Suprapubic skin (tissue), 4 donors: ENCODE measurements around the gene RTL1.

Source experiments
- CTCF ChIP-seq, 2 donors: fragments of 200-600 bp in 1 of 2; fragments of 450-650 bp in 1 of 2; sonication (generic) in 1 of 2; IDR thresholded peaks; one replicate each; pipeline ENCODE4 v1.5.1; 2016 to 2019; ENCODE audit warnings: antibody characterized with exemption in 2 of 2, mild to moderate bottlenecking in 1 of 2, moderate library complexity in 1 of 2
- EP300 ChIP-seq: sonication (generic); formaldehyde crosslinking; IDR thresholded peaks from one replicate; pipeline ENCODE4 v1.6.1; 2017; ENCODE audit warnings: antibody characterized with exemption
- POLR2AphosphoS5 ChIP-seq, 3 donors: sonication (generic); formaldehyde crosslinking; IDR thresholded peaks; one replicate each; pipeline ENCODE4 v1.6.1; 2017; ENCODE audit warnings: antibody characterized with exemption in 3 of 3

- no peak for TF ChIP-seq CTCF (IDR thresholded peaks at IDR 0.05)
- TF ChIP-seq EP300: no peak
- no peak for TF ChIP-seq POLR2AphosphoS5 (IDR thresholded peaks at IDR 0.05)
Observed at GRCh38 chr14:100849115-100849781, 54.3 kb downstream of the RTL1 start.
